Adipose tissue (tissue), 3 donors: ENCODE data around the gene EVI5. TPM values are rescaled to one million over a fixed set of nuclear protein-coding genes. Genes with fewer than 3 reads are reported as not detected.
"Not testable (repeated sequence)": the region's sequence is repeated elsewhere in the genome, so short reads cannot be mapped to it uniquely, and the experiment has no call there.

ENCODE experiments used
- H3K27ac ChIP-seq: one replicate; pipeline ENCODE4 v1.5.1; 2013; ENCODE audit warnings: low read depth, low read length
- WGBS, 3 donors: extraction: QIAGEN DNeasy Blood & Tissue Kit; methylation state at CpG; one replicate each; pipeline ENCODE4 v1.1.7; 2013; 5-methylcytosine and 5-hydroxymethylcytosine counted together
- polyA plus RNA-seq, 3 donors: library from polyadenylated mRNA; stranded (reverse); fragments of 200-250 nt; gene quantifications; one replicate each; pipeline ENCODE4 v1.2.3, GENCODE V29; 2013
- donor health status: healthy with polysubstance abuse.
- donor health status: Bipolar disorder and iron deficiency.
- donor health status: healthy.

The EVI5 gene
- polyA plus RNA-seq, 3 donors, result 2.2 to 7.1 (median 5.8) TPM

GRCh38 chr1:92711473-92712165 is 73.3 kb downstream of the EVI5 start:
- H3K27ac ChIP-seq, result no peak overlapping the region
- WGBS, 3 donors, result 37 to 72% (median 70%) methylated on average over 6 of the region's 6 CpGs

GRCh38 chr1:92709738-92710137 is 75.2 kb downstream of the EVI5 start:
- 65 to 87% (median 86%) methylated on average over 3 to 4 of the region's 4 CpGs for whole genome bisulfite sequencing, 3 donors
- no peak overlapping the region for H3K27ac ChIP-seq

DNA sequence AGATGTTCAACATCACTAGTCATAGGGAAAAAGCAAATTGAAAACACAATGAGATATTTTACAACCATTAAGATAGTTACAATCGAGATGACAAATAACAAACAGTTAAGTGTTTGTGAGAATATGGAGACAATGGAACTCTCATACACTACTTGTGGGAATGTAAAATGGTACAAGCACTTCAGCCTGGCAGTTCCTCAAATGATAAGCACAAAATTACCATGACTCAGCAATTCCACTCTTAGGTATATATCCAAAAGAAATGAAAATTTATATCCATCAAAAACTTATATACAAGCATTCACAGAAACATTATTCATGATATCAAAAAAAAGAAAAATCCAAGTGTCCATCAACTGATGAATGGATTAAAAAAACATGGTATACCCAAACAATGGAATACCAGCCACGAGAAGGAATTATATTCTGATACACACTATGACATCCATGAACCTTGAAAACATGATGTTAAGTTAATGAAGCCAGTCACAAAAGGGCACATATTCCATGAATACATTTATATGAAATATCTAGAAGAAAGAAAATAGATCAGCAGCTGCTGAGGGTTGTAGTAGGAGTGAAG is 76.4 kb downstream of the EVI5 start:
- 92 to 96% (median 92%) methylated on average over 2 of the region's 2 CpGs for WGBS, 3 donors
- no peak overlapping the region for H3K27ac ChIP-seq

GRCh38 chr1:92707709-92708108 is 77.2 kb downstream of the EVI5 start:
- H3K27ac ChIP-seq, result no peak overlapping the region
- WGBS, 3 donors, result 92 to 98% (median 92%) methylated on average over 2 of the region's 2 CpGs

DNA sequence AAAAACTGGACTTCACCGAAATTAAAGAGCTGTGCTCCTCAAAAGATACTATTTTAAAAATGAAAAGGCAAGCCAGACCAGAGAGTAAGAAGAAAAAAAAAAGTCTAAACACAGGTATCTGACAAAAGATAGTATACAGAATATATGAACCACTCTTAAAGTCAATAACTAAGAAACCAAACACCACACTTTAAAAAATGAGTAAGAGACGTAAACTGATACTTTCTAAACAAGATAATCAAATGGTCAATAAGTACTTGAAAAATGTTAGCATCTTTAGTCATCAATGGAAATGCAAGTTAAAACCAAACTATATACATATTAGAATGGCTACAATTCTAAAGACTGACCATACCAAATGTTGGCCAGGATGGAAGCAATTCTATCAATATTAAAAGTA is 77.6 kb downstream of the EVI5 start:
- WGBS, 3 donors, result 90 to 97% (median 93%) methylated on average over 2 of the region's 2 CpGs
- H3K27ac ChIP-seq, result no peak overlapping the region

- no peak overlapping the region for H3K27ac ChIP-seq
- WGBS, 3 donors, result 28 to 51% (median 36%) methylated on average over 1 of the region's 1 CpG
Measured at GRCh38 chr1:92705446-92705845, 79.5 kb downstream of the EVI5 start.

DNA sequence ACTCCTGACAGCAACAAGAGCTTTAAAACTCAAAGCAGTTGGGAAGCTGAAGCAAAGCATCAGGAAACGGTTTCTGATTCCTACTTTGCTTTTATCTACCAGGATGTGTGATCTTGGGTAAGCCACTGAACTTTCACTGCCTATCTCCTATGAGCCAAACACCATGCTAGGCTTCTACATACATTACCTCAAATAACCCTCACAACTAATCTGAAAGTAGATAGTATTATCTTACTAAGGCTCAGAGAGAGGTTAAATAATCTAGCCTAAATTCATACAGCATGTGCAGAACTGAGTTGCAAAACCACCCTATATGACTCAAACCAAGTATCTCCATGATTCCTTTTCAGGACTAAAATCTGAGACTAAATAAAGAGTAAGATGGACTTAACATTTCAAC is 83.8 kb downstream of the EVI5 start:
- WGBS, 3 donors, result 60 to 84% (median 70%) methylated on average over 1 of the region's 1 CpG
- no peak overlapping the region for H3K27ac ChIP-seq

- H3K27ac ChIP-seq, result no peak overlapping the region
- WGBS, 3 donors, result 43 to 75% (median 50%) methylated on average over 3 of the region's 3 CpGs
Measured at GRCh38 chr1:92698932-92699331, 86.0 kb downstream of the EVI5 start.

DNA sequence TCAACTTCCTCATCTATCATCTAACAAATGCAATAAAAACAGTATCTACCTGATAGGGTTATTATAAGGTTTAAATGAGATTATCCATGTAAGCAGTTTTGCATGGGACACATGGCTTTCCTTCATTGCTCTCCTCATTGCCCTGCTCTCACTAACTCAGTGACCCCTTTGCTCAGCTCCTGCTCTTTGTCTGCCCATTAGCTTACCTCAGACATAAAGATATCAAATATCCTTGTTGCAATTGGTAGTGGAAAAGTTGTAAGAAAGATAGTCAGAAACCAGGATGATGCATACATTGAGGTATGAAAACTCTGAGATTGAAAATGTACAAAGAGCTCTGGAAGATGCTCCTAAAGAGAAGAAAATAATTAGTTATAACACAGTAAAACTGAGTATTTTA is 89.8 kb downstream of the EVI5 start:
- H3K27ac ChIP-seq, result no peak overlapping the region

GRCh38 chr1:92691925-92692324 is 93.0 kb downstream of the EVI5 start:
- H3K27ac ChIP-seq, result no peak overlapping the region
- WGBS, 3 donors, result 34 to 46% (median 42%) methylated on average over 1 of the region's 1 CpG

DNA sequence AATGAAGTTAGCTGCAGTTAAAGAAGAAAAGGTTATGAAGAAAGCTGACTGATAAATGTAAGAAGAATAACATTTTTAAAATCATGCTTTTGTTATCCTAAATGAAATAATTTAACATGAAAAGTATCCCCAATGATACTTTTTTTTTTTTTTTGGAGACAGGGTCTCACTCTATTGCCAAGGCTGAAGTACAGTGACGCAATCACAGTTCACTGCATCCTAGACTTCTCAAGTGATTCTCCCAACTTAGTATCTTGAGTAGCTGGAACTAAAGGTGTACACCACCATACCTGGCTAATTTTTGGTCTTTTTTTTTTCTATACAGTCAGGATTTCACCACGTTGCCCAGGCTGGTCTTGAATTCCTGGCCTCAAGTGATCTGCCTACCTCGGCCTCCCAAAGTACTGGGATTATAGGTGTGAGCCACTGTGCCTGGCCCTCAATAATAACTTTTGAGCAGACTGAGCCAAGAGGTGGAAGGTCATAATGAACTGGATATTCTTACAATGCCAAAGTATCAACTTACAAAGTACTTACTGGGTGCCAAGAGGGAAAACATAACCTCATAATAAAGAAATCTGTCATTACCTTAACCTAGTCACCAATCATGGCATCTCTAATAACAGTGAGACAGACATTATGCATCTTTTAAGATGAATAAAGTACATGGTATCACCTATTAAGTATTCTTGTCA is 94.5 kb downstream of the EVI5 start:
- WGBS, 3 donors, result 92 to 96% (median 95%) methylated on average over 3 of the region's 3 CpGs
- no peak overlapping the region for H3K27ac ChIP-seq

DNA sequence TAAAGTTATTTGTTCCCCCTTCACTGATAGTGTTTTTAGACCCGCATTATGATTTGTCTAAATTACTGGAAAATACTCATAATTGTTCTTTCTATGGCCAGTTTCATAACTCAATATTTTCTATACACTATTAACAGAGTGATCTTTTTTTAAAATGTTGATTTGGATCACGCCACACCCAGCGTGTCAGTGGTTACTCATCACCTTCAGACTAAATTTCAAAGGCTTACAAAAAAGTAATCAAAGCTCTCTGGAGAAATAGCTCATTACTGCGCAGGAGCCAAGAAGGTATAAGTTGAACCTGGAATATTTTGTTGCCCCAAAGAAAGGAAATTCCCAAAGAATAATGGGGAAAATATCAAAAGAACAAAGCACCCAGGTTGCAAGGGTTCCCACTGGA is 104.9 kb downstream of the EVI5 start:
- H3K27ac ChIP-seq, result no peak overlapping the region
- WGBS, 3 donors, result 97 to 99% (median 98%) methylated on average over 4 of the region's 4 CpGs

DNA sequence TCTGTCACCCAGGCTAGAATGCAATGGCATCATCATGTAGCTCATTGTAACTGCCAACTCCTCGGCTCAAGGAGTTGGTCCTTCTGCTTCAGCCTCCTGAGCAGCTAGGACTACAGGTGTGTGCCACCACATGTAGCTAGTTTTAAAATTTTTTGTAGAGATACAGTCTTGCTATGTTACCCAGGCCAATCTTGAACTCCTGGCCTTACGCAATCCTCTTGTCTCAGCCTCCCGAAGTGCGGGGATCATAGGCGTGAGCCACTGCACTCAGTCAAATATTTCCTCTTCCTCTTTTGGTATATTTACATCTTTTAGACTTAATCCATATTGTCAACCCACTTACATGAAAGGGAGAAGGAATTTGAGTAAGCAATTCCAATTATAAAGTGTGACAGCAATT is 121.1 kb downstream of the EVI5 start:
- WGBS, 3 donors, result 73 to 96% (median 81%) methylated on average over 5 of the region's 5 CpGs

GRCh38 chr1:92662048-92662447 is 122.9 kb downstream of the EVI5 start:
- H3K27ac ChIP-seq, result no peak overlapping the region
- 80 to 96% (median 82%) methylated on average over 3 of the region's 3 CpGs for WGBS, 3 donors

More for the DNA sequence above, 121.1 kb downstream of the EVI5 start:
- H3K27ac ChIP-seq, result no peak overlapping the region

- 90 to 100% (median 96%) methylated on average over 1 of the region's 1 CpG for WGBS, 3 donors
- no peak overlapping the region for H3K27ac ChIP-seq
Measured at GRCh38 chr1:92657701-92658100, 127.2 kb downstream of the EVI5 start.

DNA sequence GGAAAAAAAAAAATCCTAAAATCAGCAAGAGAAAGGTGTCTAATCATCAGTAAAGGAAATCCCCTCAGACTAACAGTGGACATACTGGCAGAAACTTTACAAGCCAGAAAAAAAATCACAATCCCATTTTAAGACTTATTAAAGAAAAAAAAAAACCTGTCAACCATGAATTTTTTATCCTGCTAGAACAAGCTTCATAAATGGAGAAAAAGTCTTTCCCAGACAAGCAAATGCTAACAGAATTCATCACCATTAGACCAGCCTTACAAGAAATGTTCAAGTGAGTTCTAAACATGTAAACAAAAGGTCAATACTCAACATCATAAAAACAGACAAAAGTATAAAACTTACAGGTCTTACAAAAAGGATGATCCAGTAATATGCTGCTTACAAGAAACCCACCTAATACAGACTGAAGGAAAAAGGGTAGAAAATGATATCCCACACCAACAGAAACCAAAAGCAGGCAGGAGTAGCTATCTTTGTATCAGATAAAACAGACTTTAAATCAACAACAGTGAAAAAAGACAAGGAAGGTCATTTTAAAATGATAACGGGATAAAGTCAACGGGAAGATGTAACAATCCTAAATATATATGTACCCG is 129.6 kb downstream of the EVI5 start:
- 97 to 99% (median 99%) methylated on average over 3 of the region's 3 CpGs for WGBS, 3 donors
- H3K27ac ChIP-seq, result no peak overlapping the region

DNA sequence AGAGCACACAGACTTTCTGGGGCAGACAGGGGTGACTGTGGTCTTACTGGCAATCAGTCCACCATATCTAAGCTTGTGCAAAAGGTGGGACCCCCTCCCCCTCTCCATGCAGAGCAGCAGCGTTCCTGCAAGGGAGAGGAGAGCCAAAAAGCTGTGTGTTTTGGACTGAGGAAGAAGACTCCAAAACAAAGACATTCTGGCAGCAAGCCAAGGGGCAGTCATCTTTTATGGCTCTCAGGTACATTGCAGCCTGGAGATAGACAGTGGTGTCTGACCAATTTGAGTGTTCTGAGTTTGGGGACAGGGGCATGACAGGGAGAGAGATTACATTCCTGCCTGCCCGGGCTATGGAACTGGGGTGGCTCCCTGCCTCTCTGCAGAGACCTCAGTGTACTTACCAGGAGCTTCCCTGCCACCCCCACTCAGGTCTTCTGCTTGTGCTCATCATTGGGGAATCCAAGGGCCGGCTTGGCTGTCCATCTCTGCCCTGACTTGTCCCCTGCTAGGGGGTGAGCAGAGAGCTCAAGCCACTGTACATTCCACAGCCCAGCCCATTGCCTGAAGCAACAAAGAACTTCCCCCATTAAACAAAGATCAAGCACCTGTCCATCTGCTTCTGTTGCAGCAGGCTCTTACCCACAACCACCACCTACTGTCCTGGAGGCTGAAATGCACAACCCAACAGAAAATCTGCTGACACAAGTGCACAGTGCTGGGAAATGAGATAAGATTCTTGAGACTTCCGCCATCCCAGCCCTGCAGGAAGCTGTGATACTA is 131.1 kb downstream of the EVI5 start:
- no peak overlapping the region for H3K27ac ChIP-seq
- 93 to 98% (median 96%) methylated on average over 4 of the region's 4 CpGs for WGBS, 3 donors

- 98% methylated on average over 3 of the region's 3 CpGs for WGBS, 3 donors
- H3K27ac ChIP-seq, result not testable (repeated sequence)
Measured at GRCh38 chr1:92640686-92641085, 144.2 kb downstream of the EVI5 start.

DNA sequence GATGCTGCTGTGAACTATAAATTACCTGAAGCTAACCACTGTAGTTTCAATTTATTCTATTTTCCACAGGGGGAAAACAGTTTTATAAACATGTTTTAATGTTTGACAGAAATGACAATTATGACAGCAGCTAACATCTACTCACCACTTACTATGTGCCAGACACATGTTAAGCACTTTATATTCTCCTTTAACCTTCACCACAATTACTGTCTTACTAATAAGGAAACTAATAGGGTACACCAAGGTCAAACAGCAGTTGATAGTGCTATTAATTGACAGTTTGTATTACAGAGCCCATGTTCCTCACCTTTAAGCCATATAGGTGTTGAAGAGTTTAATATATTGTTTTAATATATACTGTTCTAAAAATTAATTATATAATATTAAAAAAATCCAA is 146.4 kb downstream of the EVI5 start:
- no peak overlapping the region for H3K27ac ChIP-seq
